GM12878 (cell line): ENCODE data around the gene DIS3L2. TPM values are rescaled to one million over a fixed set of nuclear protein-coding genes. Genes with fewer than 3 reads are reported as not detected.

ENCODE experiments used
- ATAC-seq: fragments of 200-7000 bp; cut with Tn5 transposase; 3 replicates; pipeline ENCODE4 v1.9.1; 2020; ENCODE audit warnings: mild to moderate bottlenecking, moderate library complexity
- BruUV-seq: library from RNA; stranded (reverse); fragments of 400-500 nt; replicated peaks from 2 replicates; lab custom pipeline; 2021; lab: Mats Ljungman, UMichigan
- CTCF ChIA-PET: fragments of 300-600 bp; sonication (Branson Sonifier 250); formaldehyde crosslinking; extraction: SDS; loops from one replicate; lab custom pipeline; 2021; ENCODE audit warnings: inconsistent platforms; lab: Yijun Ruan, JAX
- POLR2A ChIA-PET: fragments of 350-600 bp; formaldehyde crosslinking; extraction: SDS; loops from one replicate; lab custom pipeline; 2021; ENCODE audit warnings: inconsistent platforms; lab: Charles Lee
- RAD21 ChIA-PET: fragments of 300-600 bp; sonication (Branson Sonifier 250); formaldehyde crosslinking; loops from one replicate; lab custom pipeline; 2023; ENCODE audit warnings: antibody characterized with exemption; ENCODE audit not compliant: unreplicated experiment; lab: Charles Lee
- SMC1A ChIA-PET: fragments of 300-600 bp; sonication (Branson Sonifier 250); formaldehyde crosslinking; loops from one replicate; lab custom pipeline; 2023; ENCODE audit not compliant: unreplicated experiment, uncharacterized antibody; lab: Charles Lee
- DNase-seq: peaks from one replicate; pipeline ENCODE4 v3.0.0-alpha.2; 2011; ENCODE audit warnings: low read depth, low spot score
- FAIRE-seq: peaks from 3 replicates; lab custom pipeline; 2011; peaks lifted over from hg19 to GRCh38; lab: Jason Lieb, UNC
- H2AFZ ChIP-seq: 2 replicates; pipeline ENCODE4 v1.6.0; 2011; ENCODE audit warnings: low read depth, low read length, control low read depth; ENCODE audit not compliant: control insufficient read depth
- H3K27ac ChIP-seq: 2 replicates; pipeline ENCODE4 v1.5.1; 2011; ENCODE audit warnings: control low read depth; ENCODE audit not compliant: control insufficient read depth, insufficient read depth
- H3K27me3 ChIP-seq, 2 experiments: replicated peaks in 1 of 2; 2 replicates each; pipeline versions ENCODE4 v1.6.0 to v1.6.1; 2011; ENCODE audit warnings: low read length in 1 of 2; ENCODE audit not compliant: control insufficient read depth in 2 of 2, insufficient read depth in 2 of 2
- H3K36me3 ChIP-seq, 2 experiments: 2 replicates each; pipeline ENCODE4 v1.5.1; 2011; ENCODE audit warnings: low read length in 1 of 2; ENCODE audit not compliant: control insufficient read depth in 2 of 2, insufficient read depth in 2 of 2
- H3K4me1 ChIP-seq: 2 replicates; pipeline ENCODE4 v1.6.1; 2011; ENCODE audit warnings: mild to moderate bottlenecking, low read length, moderate library complexity, mixed read lengths; ENCODE audit not compliant: control insufficient read depth, insufficient read depth
- H3K4me2 ChIP-seq: 2 replicates; pipeline ENCODE4 v1.6.0; 2011; ENCODE audit warnings: control low read depth; ENCODE audit not compliant: control insufficient read depth, insufficient read depth
- H3K4me3 ChIP-seq: fragments of 200-600 bp; sonication (generic); 2 replicates; pipeline ENCODE4 v1.5.1; 2016
- H3K79me2 ChIP-seq: 2 replicates; pipeline ENCODE4 v1.6.0; 2011; ENCODE audit warnings: low read length; ENCODE audit not compliant: control insufficient read depth, insufficient read depth
- H3K9ac ChIP-seq: 2 replicates; pipeline ENCODE4 v1.8.0; 2011; ENCODE audit warnings: low read length, control low read depth, mixed read lengths; ENCODE audit not compliant: control insufficient read depth, insufficient read depth
- H3K9me3 ChIP-seq: replicated peaks from 3 replicates; pipeline ENCODE4 v1.5.1; 2011; ENCODE audit warnings: mild to moderate bottlenecking, low read length; ENCODE audit not compliant: control insufficient read depth, insufficient read depth
- H4K20me1 ChIP-seq: 2 replicates; pipeline ENCODE4 v1.6.0; 2011; ENCODE audit not compliant: control insufficient read depth, insufficient read depth
- ASH2L ChIP-seq: fragments of 300-600, 200-600 bp; sonication (generic); IDR thresholded peaks from 2 replicates; pipeline ENCODE4 v1.6.1; 2017; ENCODE audit warnings: low read depth, mild to moderate bottlenecking, borderline replicate concordance
- ATF7 ChIP-seq: fragments of 450-650 bp; IDR thresholded peaks from 2 replicates; pipeline ENCODE4 v1.6.1; 2016; ENCODE audit warnings: low read depth, mild to moderate bottlenecking
- BCLAF1 ChIP-seq: fragments of 450-650 bp; IDR thresholded peaks from 2 replicates; pipeline ENCODE4 v1.6.1; 2017; ENCODE audit warnings: antibody characterized with exemption, mild to moderate bottlenecking, moderate library complexity
- CBX3 ChIP-seq: fragments of 200-600 bp; sonication (generic); IDR thresholded peaks from 2 replicates; pipeline ENCODE4 v1.6.1; 2016; ENCODE audit warnings: low read depth, borderline replicate concordance
- ETV6 ChIP-seq, 2 experiments: fragments of 450-650 bp in 1 of 2; IDR thresholded peaks in 1 of 2; conservative IDR thresholded peaks in 1 of 2; 2 replicates each; pipeline ENCODE4 v1.6.1; 2014; ENCODE audit warnings: antibody characterized with exemption in 1 of 2, borderline replicate concordance in 1 of 2, low read depth in 1 of 2, mild to moderate bottlenecking in 1 of 2, moderate library complexity in 1 of 2
- HSF1 ChIP-seq: fragments of 150-350 bp; IDR thresholded peaks from 2 replicates; pipeline ENCODE4 v1.6.1; 2014; ENCODE audit warnings: mild to moderate bottlenecking, low read depth, low read length
- IKZF1 ChIP-seq: fragments of 450-650 bp; conservative IDR thresholded peaks from 2 replicates; pipeline ENCODE4 v1.6.1; 2017; ENCODE audit warnings: antibody characterized with exemption, mild to moderate bottlenecking
- NR2C2 ChIP-seq: IDR thresholded peaks from 2 replicates; pipeline ENCODE4 v1.6.1; 2011; ENCODE audit warnings: borderline replicate concordance, low read depth; ENCODE audit not compliant: control insufficient read depth, insufficient read length
- PAX5 ChIP-seq: IDR thresholded peaks from 2 replicates; pipeline ENCODE4 v1.6.1; 2011; ENCODE audit warnings: low read depth, low read length, borderline replicate concordance
- POLR2AphosphoS2 ChIP-seq: IDR thresholded peaks from 2 replicates; pipeline ENCODE4 v1.6.1; 2011; ENCODE audit warnings: low read depth, mild to moderate bottlenecking, low read length, improper control_type of control experiment, moderate library complexity
- REST ChIP-seq: IDR thresholded peaks from 2 replicates; pipeline ENCODE4 v1.6.1; 2012; ENCODE audit warnings: mild to moderate bottlenecking, low read depth, low read length
- RFX5 ChIP-seq: IDR thresholded peaks from 2 replicates; pipeline ENCODE4 v1.6.1; 2011; ENCODE audit warnings: low read depth, low read length, improper control_type of control experiment
- STAT1 ChIP-seq: fragments of 450-650 bp; conservative IDR thresholded peaks from 2 replicates; pipeline ENCODE4 v1.6.1; 2014; ENCODE audit warnings: antibody characterized with exemption, mild to moderate bottlenecking
- WGBS: methylation state at CpG from one replicate; pipeline ENCODE4 v1.1.6; 2016; ENCODE audit warnings: low lambda C conversion rate; ENCODE audit not compliant: insufficient replicate concordance, insufficient coverage; ENCODE audit errors: missing lambda C conversion rate; 5-methylcytosine and 5-hydroxymethylcytosine counted together
- in situ Hi-C: fragments of 300-500 bp; cut with MboI; formaldehyde crosslinking; loops from 9 replicates; pipeline ENCODE4 v1.14.3; 2018; ENCODE audit warnings: mixed read lengths
- intact Hi-C: fragments of 100-400 bp; cut with micrococcal nuclease; formaldehyde crosslinking; loops from one replicate; pipeline ENCODE4 v1.14.2; 2022; ENCODE audit not compliant: unreplicated experiment
- polyA plus RNA-seq, 11 experiments: library from polyadenylated mRNA; depleted of rRNA in 4 of 11; unstranded in 6 of 11; stranded (reverse) in 5 of 11; fragments of >200 nt; fragmentation: Nextera tagmentation in 4 of 11; fragmentation: Illumina TruSeq in 1 of 11; extraction: Ambion mirVana in 4 of 11; extraction: Trizol in 1 of 11; gene quantifications; 1 replicate in 1 of 11; 2 replicates in 10 of 11; pipeline versions ENCODE4 v1.2.1 to v1.2.3, GENCODE V29; 2011 to 2016; ENCODE audit warnings: inconsistent platforms in 2 of 11, missing spikeins in 2 of 11, low read depth in 1 of 11
- total RNA-seq, 4 experiments: library from RNA; depleted of rRNA in 3 of 4; stranded (reverse); fragments of >200 nt in 3 of 4; fragmentation: Illumina TruSeq in 1 of 4; extraction: Trizol in 1 of 4; gene quantifications; 2 replicates each; pipeline versions ENCODE4 v1.2.1 to v1.2.3, GENCODE V29; 2013 to 2021

DIS3L2 gene
- total and polyA plus RNA-seq, 10 of the 15 experiments (the other 5 are each of a cell fraction or from before 2014, with no cell fraction given): 3.5 to 27.1 (median 16.0) TPM

GRCh38 chr2:232097758-232098157 is 136.2 kb downstream of the DIS3L2 start:
- DNase-seq (no peak), FAIRE-seq (no peak), ATAC-seq (no peak)
- SMC1A ChIA-PET: no interaction called here
- in situ Hi-C loops (no loop called here), intact Hi-C loops (no loop called here)
- no peak overlapping the region for H3K4me2 ChIP-seq
- no peak overlapping the region for H3K9ac ChIP-seq
- no peaks in the 10 kb centered on the region for H4K20me1 ChIP-seq
- H3K9me3 ChIP-seq: peaks cover 4% of the 10 kb centered on the region; the same call in 2 of the 3 replicates
- no peak overlapping the region for H3K4me3 ChIP-seq
- POLR2A ChIA-PET: no interaction called here
- no peak overlapping the region for H3K27ac ChIP-seq
- BruUV-seq: no TSS peak
- no peaks in the 10 kb centered on the region for H3K79me2 ChIP-seq
- H3K36me3 ChIP-seq: peaks cover 0 to 3% of the 10 kb centered on the region in 2 experiments; a peak in 2 of 4 replicates
- no peaks in the 10 kb centered on the region for H3K27me3 ChIP-seq
- CTCF ChIA-PET: no interaction called here
- H2AFZ ChIP-seq: no peak overlapping the region
- H3K4me1 ChIP-seq: peaks cover 5% of the 10 kb centered on the region; the same call in 1 of the 2 replicates
- RAD21 ChIA-PET: no interaction called here
- WGBS: 96% methylated on average over 6 of the region's 6 CpGs
- no peak for TF ChIP-seq REST
- no peak for TF ChIP-seq RFX5
- no peak for TF ChIP-seq ATF7
- TF ChIP-seq ASH2L: no peak
- no peak for TF ChIP-seq NR2C2
- TF ChIP-seq HSF1: no peak
- no peak for TF ChIP-seq STAT1
- TF ChIP-seq PAX5: no peak
- TF ChIP-seq POLR2AphosphoS2: no peak
- no peak for TF ChIP-seq IKZF1
- TF ChIP-seq CBX3: no peak
- no peak for TF ChIP-seq ETV6 (conservative IDR thresholded peaks at IDR 0.05 in 1 of 2, IDR thresholded peaks at IDR 0.05 in 1 of 2; ENCODE audit: borderline replicate concordance in 1 of 2, low read depth in 1 of 2)
- TF ChIP-seq BCLAF1: no peak
